PFSK-1 (cell line): ENCODE measurements around the gene MUC20.

ENCODE experiments used
- POLR2AphosphoS5 ChIP-seq: IDR thresholded peaks from 2 replicates; pipeline ENCODE4 v1.6.1; 2012; ENCODE audit warnings: low read depth, mild to moderate bottlenecking, control low read depth, low read length, moderate library complexity
- SIN3A ChIP-seq: IDR thresholded peaks from 2 replicates; pipeline ENCODE4 v1.6.1; 2012; ENCODE audit warnings: mild to moderate bottlenecking, low read length, moderate library complexity, borderline replicate concordance; ENCODE audit not compliant: insufficient read depth

GRCh38 chr3:195744437-195744836, 23.7 kb downstream of the MUC20 start:
- no peak for TF ChIP-seq POLR2AphosphoS5
- no peak for TF ChIP-seq SIN3A
